H9 (cell line): ENCODE measurements around the gene COPS6. TPM values are rescaled to one million over a fixed set of nuclear protein-coding genes. Genes with fewer than 3 reads are reported as not detected.

Source experiments
- DNase-seq: peaks from one replicate; pipeline ENCODE4 v3.0.0-alpha.2; 2017
- H2AFZ ChIP-seq: one replicate; pipeline ENCODE4 v1.6.1; 2013; ENCODE audit warnings: mild to moderate bottlenecking, low read length, control low read depth, moderate library complexity
- H2AK5ac ChIP-seq: 2 replicates; pipeline ENCODE4 v1.6.1; 2013; ENCODE audit warnings: low read length, control low read depth, mixed read lengths; ENCODE audit not compliant: insufficient read length
- H2BK120ac ChIP-seq: one replicate; pipeline ENCODE4 v1.6.1; 2013; ENCODE audit warnings: low read depth, mild to moderate bottlenecking, low read length, control low read depth, inconsistent platforms; ENCODE audit not compliant: poor library complexity, severe bottlenecking
- H2BK12ac ChIP-seq: 2 replicates; pipeline ENCODE4 v1.6.1; 2013; ENCODE audit warnings: low read length, control low read depth, mixed read lengths, low read depth; ENCODE audit not compliant: insufficient read length
- H2BK15ac ChIP-seq: 2 replicates; pipeline ENCODE4 v1.6.1; 2013; ENCODE audit warnings: low read depth, low read length, control low read depth
- H2BK20ac ChIP-seq: one replicate; pipeline ENCODE4 v1.6.1; 2013; ENCODE audit warnings: low read depth, mild to moderate bottlenecking, low read length, control low read depth, inconsistent platforms; ENCODE audit not compliant: poor library complexity, severe bottlenecking
- H2BK5ac ChIP-seq: 2 replicates; pipeline ENCODE4 v1.6.1; 2013; ENCODE audit warnings: low read length, control low read depth, mixed read lengths; ENCODE audit not compliant: insufficient read length
- H3K14ac ChIP-seq: 2 replicates; pipeline ENCODE4 v1.6.1; 2013; ENCODE audit warnings: low read length, control low read depth; ENCODE audit not compliant: insufficient read depth
- H3K18ac ChIP-seq: 2 replicates; pipeline ENCODE4 v1.6.1; 2013; ENCODE audit warnings: low read depth, mild to moderate bottlenecking, mixed read lengths, low read length, control low read depth; ENCODE audit not compliant: insufficient read length
- H3K23ac ChIP-seq: 2 replicates; pipeline ENCODE4 v1.6.1; 2013; ENCODE audit warnings: low read length, control low read depth, mixed read lengths, low read depth; ENCODE audit not compliant: insufficient read length
- H3K23me2 ChIP-seq: 2 replicates; pipeline ENCODE4 v1.6.1; 2013; ENCODE audit warnings: low read depth, mild to moderate bottlenecking, mixed read lengths, low read length, control low read depth; ENCODE audit not compliant: insufficient read length, poor library complexity, severe bottlenecking
- H3K27ac ChIP-seq: 2 replicates; pipeline ENCODE4 v1.5.1; 2013; ENCODE audit warnings: low read length, control low read depth, mixed read lengths, low read depth; ENCODE audit not compliant: insufficient read length
- H3K27me3 ChIP-seq: 2 replicates; pipeline ENCODE4 v1.6.1; 2013; ENCODE audit warnings: low read length, control low read depth, inconsistent platforms; ENCODE audit not compliant: insufficient read depth
- H3K4ac ChIP-seq: 2 replicates; pipeline ENCODE4 v1.6.1; 2013; ENCODE audit warnings: low read depth, mild to moderate bottlenecking, control low read depth, inconsistent platforms, low read length, moderate library complexity
- H3K4me1 ChIP-seq: 2 replicates; pipeline ENCODE4 v1.6.1; 2013; ENCODE audit warnings: low read length, control low read depth, inconsistent platforms; ENCODE audit not compliant: insufficient read depth
- H3K4me2 ChIP-seq: 2 replicates; pipeline ENCODE4 v1.6.1; 2013; ENCODE audit warnings: low read length, control low read depth, mixed read lengths; ENCODE audit not compliant: insufficient read length, insufficient read depth
- H3K56ac ChIP-seq: 2 replicates; pipeline ENCODE4 v1.6.1; 2013; ENCODE audit warnings: low read depth, mild to moderate bottlenecking, mixed read lengths, low read length, control low read depth; ENCODE audit not compliant: insufficient read length
- H3K79me1 ChIP-seq: 2 replicates; pipeline ENCODE4 v1.6.1; 2013; ENCODE audit warnings: low read depth, mild to moderate bottlenecking, moderate library complexity, low read length, control low read depth, inconsistent platforms; ENCODE audit not compliant: insufficient read depth, poor library complexity, severe bottlenecking
- H3K79me2 ChIP-seq: 2 replicates; pipeline ENCODE4 v1.6.1; 2013; ENCODE audit warnings: low read length, control low read depth, inconsistent platforms; ENCODE audit not compliant: insufficient read depth
- H3K9ac ChIP-seq: 2 replicates; pipeline ENCODE4 v1.6.1; 2013; ENCODE audit warnings: low read length, control low read depth, mixed read lengths; ENCODE audit not compliant: insufficient read length; ENCODE audit errors: extremely low read depth
- H3K9me3 ChIP-seq: one replicate; pipeline ENCODE4 v1.6.1; 2013; ENCODE audit warnings: low read depth, low read length, inconsistent platforms; ENCODE audit not compliant: control insufficient read depth
- H3T11ph ChIP-seq: one replicate; pipeline ENCODE4 v1.6.1; 2013; ENCODE audit warnings: mild to moderate bottlenecking, low read length, control low read depth, inconsistent platforms
- H4K20me1 ChIP-seq: one replicate; pipeline ENCODE4 v1.6.1; 2013; ENCODE audit not compliant: control insufficient read depth, insufficient read length, insufficient read depth
- H4K5ac ChIP-seq: 2 replicates; pipeline ENCODE4 v1.6.1; 2013; ENCODE audit warnings: low read depth, mild to moderate bottlenecking, mixed read lengths, low read length, control low read depth; ENCODE audit not compliant: insufficient read length
- H4K8ac ChIP-seq: replicated peaks from 2 replicates; pipeline ENCODE4 v1.6.1; 2013; ENCODE audit warnings: low read length, control low read depth, mixed read lengths, low read depth; ENCODE audit not compliant: insufficient read length
- H4K91ac ChIP-seq: 2 replicates; pipeline ENCODE4 v1.6.1; 2013; ENCODE audit warnings: low read depth, mild to moderate bottlenecking, moderate library complexity, mixed read lengths, low read length, control low read depth; ENCODE audit not compliant: insufficient read length
- H3K27ac Mint-ChIP-seq, 3 experiments: 2 replicates in 2 of 3; 3 replicates in 1 of 3; pipeline ENCODE4 v1.8.0; 2020 to 2021; ENCODE audit warnings: mixed read lengths in 3 of 3, mild to moderate bottlenecking in 1 of 3, moderate library complexity in 1 of 3
- H3K27me3 Mint-ChIP-seq: 2 replicates; pipeline ENCODE4 v1.8.0; 2021; ENCODE audit warnings: low read depth, mild to moderate bottlenecking, moderate library complexity, mixed read lengths
- H3K36me3 Mint-ChIP-seq, 3 experiments: 2 replicates in 2 of 3; 3 replicates in 1 of 3; pipeline ENCODE4 v1.8.0; 2020 to 2021; ENCODE audit warnings: low read depth in 3 of 3, mixed read lengths in 3 of 3; ENCODE audit not compliant: insufficient read depth in 1 of 3
- H3K4me1 Mint-ChIP-seq, 2 experiments: 2 replicates each; pipeline ENCODE4 v1.8.0; 2020; ENCODE audit warnings: mixed read lengths in 2 of 2
- H3K4me3 Mint-ChIP-seq, 2 experiments: 2 replicates in 1 of 2; 3 replicates in 1 of 2; pipeline ENCODE4 v1.8.0; 2020 to 2021; ENCODE audit warnings: mild to moderate bottlenecking in 2 of 2, mixed read lengths in 2 of 2, moderate library complexity in 1 of 2
- H3K9me3 Mint-ChIP-seq, 2 experiments: 2 replicates in 1 of 2; 3 replicates in 1 of 2; pipeline ENCODE4 v1.8.0; 2020; ENCODE audit warnings: mild to moderate bottlenecking in 2 of 2, mixed read lengths in 2 of 2, moderate library complexity in 1 of 2
- WGBS: extraction: QIAGEN DNeasy Blood & Tissue Kit; methylation state at CpG from one replicate; pipeline ENCODE4 v1.1.7; 2013; ENCODE audit warnings: missing lambda C conversion rate, low lambda C conversion rate, mixed read lengths; ENCODE audit not compliant: insufficient read length; ENCODE audit errors: extremely low coverage; 5-methylcytosine and 5-hydroxymethylcytosine counted together
- total RNA-seq: library from RNA; stranded (reverse); gene quantifications from 2 replicates; pipeline ENCODE4 v1.2.1, GENCODE V29; 2021
- TF ChIP-seq, protein P1 (sequence below): fragments of 200-600 bp; sonication (generic); conservative IDR thresholded peaks from 3 replicates; pipeline ENCODE4 v1.8.0; 2021; ENCODE audit warnings: antibody characterized with exemption, mild to moderate bottlenecking

The COPS6 gene
- total RNA-seq, 1 experiment from 2014 or later = 140 TPM

DNA sequence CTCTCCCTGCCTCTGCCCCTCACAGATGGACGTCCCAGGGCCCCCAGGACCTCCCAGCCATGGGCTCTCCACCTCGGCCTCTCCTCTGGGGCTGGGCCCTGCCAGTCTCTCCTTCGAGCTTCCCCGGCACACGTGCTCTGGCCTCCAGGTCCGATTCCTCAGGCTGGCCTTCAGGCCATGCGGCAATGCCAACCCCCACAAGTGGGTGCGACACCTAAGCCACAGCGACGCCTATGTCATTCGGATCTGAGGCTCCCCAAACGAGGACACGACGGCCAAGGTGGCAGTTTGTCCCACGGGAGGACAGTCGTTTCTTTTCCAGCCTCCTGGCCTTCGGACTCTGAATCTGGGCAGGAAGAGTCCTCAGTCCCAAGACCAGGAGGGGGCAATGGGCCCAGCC, 17.9 kb downstream of the COPS6 start:
- H3K9ac ChIP-seq = no peak overlapping the region

More for the DNA sequence above, 17.9 kb downstream of the COPS6 start:
- H3K27ac Mint-ChIP-seq = no peak overlapping the region
- H3K27me3 Mint-ChIP-seq = no peaks in the 10 kb centered on the region; the same call in 1 of the 2 replicates
- DNase-seq = no peak
- no peak overlapping the region for H3K18ac ChIP-seq
- H3K79me2 ChIP-seq = no peaks in the 10 kb centered on the region
- H3K9me3 ChIP-seq = no peaks in the 10 kb centered on the region
- TF ChIP-seq, protein P1, sequence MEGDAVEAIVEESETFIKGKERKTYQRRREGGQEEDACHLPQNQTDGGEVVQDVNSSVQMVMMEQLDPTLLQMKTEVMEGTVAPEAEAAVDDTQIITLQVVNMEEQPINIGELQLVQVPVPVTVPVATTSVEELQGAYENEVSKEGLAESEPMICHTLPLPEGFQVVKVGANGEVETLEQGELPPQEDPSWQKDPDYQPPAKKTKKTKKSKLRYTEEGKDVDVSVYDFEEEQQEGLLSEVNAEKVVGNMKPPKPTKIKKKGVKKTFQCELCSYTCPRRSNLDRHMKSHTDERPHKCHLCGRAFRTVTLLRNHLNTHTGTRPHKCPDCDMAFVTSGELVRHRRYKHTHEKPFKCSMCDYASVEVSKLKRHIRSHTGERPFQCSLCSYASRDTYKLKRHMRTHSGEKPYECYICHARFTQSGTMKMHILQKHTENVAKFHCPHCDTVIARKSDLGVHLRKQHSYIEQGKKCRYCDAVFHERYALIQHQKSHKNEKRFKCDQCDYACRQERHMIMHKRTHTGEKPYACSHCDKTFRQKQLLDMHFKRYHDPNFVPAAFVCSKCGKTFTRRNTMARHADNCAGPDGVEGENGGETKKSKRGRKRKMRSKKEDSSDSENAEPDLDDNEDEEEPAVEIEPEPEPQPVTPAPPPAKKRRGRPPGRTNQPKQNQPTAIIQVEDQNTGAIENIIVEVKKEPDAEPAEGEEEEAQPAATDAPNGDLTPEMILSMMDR = no peak
- no peak overlapping the region for H3K27ac ChIP-seq
- no peak overlapping the region for H3K56ac ChIP-seq
- H3K4me2 ChIP-seq = no peak overlapping the region
- no CpG with 5 or more reads among the region's 17 CpGs for WGBS
- H4K5ac ChIP-seq = no peak overlapping the region
- H2AFZ ChIP-seq = no peak overlapping the region
- H3K14ac ChIP-seq = no peak overlapping the region
- H3K79me1 ChIP-seq = no peaks in the 10 kb centered on the region
- peaks cover 53 to 76% (median 75%) of the 10 kb centered on the region in 3 experiments for H3K36me3 Mint-ChIP-seq
- H3K23ac ChIP-seq = no peak overlapping the region
- H2BK12ac ChIP-seq = no peak overlapping the region
- H3K4ac ChIP-seq = no peak overlapping the region
- H3T11ph ChIP-seq = no peak overlapping the region
- H4K20me1 ChIP-seq = no peaks in the 10 kb centered on the region
- no peak overlapping the region for H2BK120ac ChIP-seq
- H4K91ac ChIP-seq = no peak overlapping the region
- no peaks in the 10 kb centered on the region for H3K9me3 Mint-ChIP-seq
- no peak overlapping the region for H2BK15ac ChIP-seq
- H2BK20ac ChIP-seq = no peak overlapping the region
- H3K4me1 ChIP-seq = no peaks in the 10 kb centered on the region
- H4K8ac ChIP-seq = no peak overlapping the region
- no peak overlapping the region for H2AK5ac ChIP-seq
- H3K23me2 ChIP-seq = no peaks in the 10 kb centered on the region
- peaks cover 3 to 6% of the 10 kb centered on the region in 2 experiments; a peak in 3 of 4 replicates for H3K4me1 Mint-ChIP-seq
- peak overlapping the region in 1 of 2 experiments; percentile 57; a peak in 1 of 5 replicates for H3K4me3 Mint-ChIP-seq
- H2BK5ac ChIP-seq = no peak overlapping the region
- H3K27me3 ChIP-seq = no peaks in the 10 kb centered on the region
